ENCODE results near the gene PTPRD. TPM values are rescaled to one million over a fixed set of nuclear protein-coding genes. Genes with fewer than 3 reads are reported as not detected.

PTPRD gene
- total RNA-seq, 1 experiment from 2014 or later: not detected

GRCh38 chr9:10274175-10274574 is 338.6 kb downstream of the PTPRD start:
- H3K36me3 ChIP-seq (ENCODE audit: control insufficient read depth, insufficient read depth, low read length): no peaks in the 10 kb centered on the region
- DNase-seq (ENCODE audit: low read depth, low spot score): no peak
- intact Hi-C loops (cut with micrococcal nuclease; ENCODE audit: unreplicated experiment): no loop called here
- POLR2A ChIA-PET: no interaction called here
- in situ Hi-C loops (cut with HindIII; ENCODE audit: low pct_unique_long_range_greater_than_20kb, low sequenced_read_pairs): no loop called here
- TF ChIP-seq POLR2AphosphoS5 (IDR thresholded peaks at IDR 0.05; ENCODE audit: low read depth, low read length) (no peak), REST (IDR thresholded peaks at IDR 0.05; ENCODE audit: insufficient read depth in 1 of 2, low read depth in 2 of 2, low read length in 1 of 2) (no peak), SIN3A (IDR thresholded peaks at IDR 0.05; ENCODE audit: borderline replicate concordance, insufficient read depth, low read depth, low read length) (no peak), TCF7L2 (IDR thresholded peaks at IDR 0.05; ENCODE audit: low read depth, low read length) (no peak), CTCF (IDR thresholded peaks at IDR 0.05) (no peak)
- no peaks in the 10 kb centered on the region for H3K4me1 ChIP-seq (ENCODE audit: control insufficient read depth, insufficient read depth, low read length)
- CTCF ChIA-PET: no interaction called here
- no peak overlapping the region for H3K4me3 ChIP-seq (ENCODE audit: low read depth in 2 of 2, low read length in 2 of 2)
- no peak overlapping the region for H3K27ac ChIP-seq (ENCODE audit: low read length)
- no peaks in the 10 kb centered on the region for H3K9me3 ChIP-seq (ENCODE audit: control insufficient read depth, insufficient read depth, low read depth, low read length)
- ATAC-seq: no peak
- H3K27me3 ChIP-seq (ENCODE audit: control insufficient read depth, insufficient read depth, low read length): no peaks in the 10 kb centered on the region
- BruUV-seq (replicated peaks): no TSS peak

- ATAC-seq: no peak
- TF ChIP-seq CTCF (IDR thresholded peaks at IDR 0.05) (no peak), POLR2AphosphoS5 (IDR thresholded peaks at IDR 0.05; ENCODE audit: low read depth, low read length) (no peak), REST (IDR thresholded peaks at IDR 0.05; ENCODE audit: insufficient read depth in 1 of 2, low read depth in 2 of 2, low read length in 1 of 2) (no peak), TCF7L2 (IDR thresholded peaks at IDR 0.05; ENCODE audit: low read depth, low read length) (no peak), SIN3A (IDR thresholded peaks at IDR 0.05; ENCODE audit: borderline replicate concordance, insufficient read depth, low read depth, low read length) (no peak)
- in situ Hi-C loops (cut with HindIII; ENCODE audit: low pct_unique_long_range_greater_than_20kb, low sequenced_read_pairs): no loop called here
- Histone ChIP-seq H3K36me3 (ENCODE audit: control insufficient read depth, insufficient read depth, low read length) (no peaks in the 10 kb centered on the region), H3K27me3 (ENCODE audit: control insufficient read depth, insufficient read depth, low read length) (no peaks in the 10 kb centered on the region), H3K4me3 (ENCODE audit: low read depth in 2 of 2, low read length in 2 of 2) (no peak overlapping the region), H3K4me1 (ENCODE audit: control insufficient read depth, insufficient read depth, low read length) (no peaks in the 10 kb centered on the region), H3K27ac (ENCODE audit: low read length) (no peak overlapping the region), H3K9me3 (ENCODE audit: control insufficient read depth, insufficient read depth, low read depth, low read length) (no peaks in the 10 kb centered on the region)
- DNase-seq (ENCODE audit: low read depth, low spot score): no peak
- intact Hi-C loops (cut with micrococcal nuclease; ENCODE audit: unreplicated experiment): no loop called here
- CTCF ChIA-PET: no interaction called here
- POLR2A ChIA-PET: no interaction called here
- no TSS peak for BruUV-seq (replicated peaks)
Measured at GRCh38 chr9:10272830-10273229, 340.0 kb downstream of the PTPRD start.
